Karpas-422 (cell line): ENCODE measurements around the gene CNR1. TPM values are rescaled to one million over a fixed set of nuclear protein-coding genes. Genes with fewer than 3 reads are reported as not detected.

Experiments used
- DNase-seq: peaks from one replicate; pipeline ENCODE4 v3.0.0-alpha.2; 2015
- H2AFZ ChIP-seq: fragments of 200-600 bp; sonication (generic); 2 replicates; pipeline ENCODE4 v1.6.1; 2014; ENCODE audit warnings: antibody characterized with exemption, low read length, mixed read lengths
- H3K27ac ChIP-seq: fragments of 200-600 bp; sonication (generic); 2 replicates; pipeline ENCODE4 v1.5.1; 2014; ENCODE audit warnings: mild to moderate bottlenecking, low read length, moderate library complexity
- H3K27me3 ChIP-seq: fragments of 200-600 bp; sonication (generic); 2 replicates; pipeline ENCODE4 v1.6.1; 2014; ENCODE audit warnings: low read length, mixed read lengths
- H3K36me3 ChIP-seq: fragments of 200-600 bp; sonication (generic); 2 replicates; pipeline ENCODE4 v1.6.1; 2014; ENCODE audit warnings: low read length, mixed read lengths; ENCODE audit not compliant: insufficient read depth
- H3K4me1 ChIP-seq: fragments of 200-600 bp; sonication (generic); 2 replicates; pipeline ENCODE4 v1.6.1; 2014; ENCODE audit warnings: mild to moderate bottlenecking, low read length, mixed read lengths
- H3K4me2 ChIP-seq: fragments of 200-600 bp; sonication (generic); 2 replicates; pipeline ENCODE4 v1.6.1; 2014; ENCODE audit warnings: low read length, low read depth, mild to moderate bottlenecking; ENCODE audit not compliant: poor library complexity, severe bottlenecking
- H3K4me3 ChIP-seq: fragments of 200-600 bp; sonication (generic); 2 replicates; pipeline ENCODE4 v1.5.1; 2014; ENCODE audit warnings: mild to moderate bottlenecking, antibody characterized with exemption, low read length, mixed read lengths
- H3K79me2 ChIP-seq: fragments of 200-600 bp; sonication (generic); 2 replicates; pipeline ENCODE4 v1.6.1; 2014; ENCODE audit warnings: mild to moderate bottlenecking, low read length, mixed read lengths
- H3K9ac ChIP-seq: fragments of 200-600 bp; sonication (generic); 2 replicates; pipeline ENCODE4 v1.6.0; 2014; ENCODE audit warnings: low read length
- H3K9me2 ChIP-seq: fragments of 200-600 bp; sonication (generic), shearing (Covaris generic); replicated peaks from 2 replicates; pipeline ENCODE4 v1.6.0; 2014; ENCODE audit warnings: mild to moderate bottlenecking, low read length, moderate library complexity; ENCODE audit not compliant: insufficient read depth
- H3K9me3 ChIP-seq: fragments of 300-700, 200-600 bp; sonication (generic); 2 replicates; pipeline ENCODE4 v1.6.1; 2014; ENCODE audit warnings: low read length, mixed read lengths
- H4K20me1 ChIP-seq: fragments of 200-600 bp; sonication (generic); 2 replicates; pipeline ENCODE4 v1.6.1; 2014; ENCODE audit warnings: mild to moderate bottlenecking, antibody characterized with exemption, low read length, low read depth; ENCODE audit not compliant: insufficient read depth
- total RNA-seq: library from RNA; depleted of rRNA; stranded (reverse); fragments of >200 nt; shearing (Covaris generic); gene quantifications from 2 replicates; pipeline ENCODE4 v1.2.3, GENCODE V29; 2014; ENCODE audit warnings: low replicate concordance

CNR1 gene
- total RNA-seq, 1 experiment from 2014 or later, result 1.3 TPM

- Histone ChIP-seq H4K20me1 (no peaks in the 10 kb centered on the region), H3K9ac (no peak overlapping the region), H3K4me1 (peaks cover 31% of the 10 kb centered on the region), H3K4me3 (no peak overlapping the region), H3K36me3 (no peaks in the 10 kb centered on the region), H2AFZ (no peak overlapping the region), H3K4me2 (no peak overlapping the region), H3K9me3 (no peaks in the 10 kb centered on the region), H3K9me2 (no peaks in the 10 kb centered on the region), H3K79me2 (no peaks in the 10 kb centered on the region), H3K27me3 (no peaks in the 10 kb centered on the region), H3K27ac (no peak overlapping the region)
- DNase-seq, result no peak
Measured at GRCh38 chr6:88137915-88138314, 28.2 kb downstream of the CNR1 start.

GRCh38 chr6:88135578-88136114 lies 30.5 kb downstream of the CNR1 start:
- no peak for DNase-seq
- H3K4me3 ChIP-seq, result no peak overlapping the region

GRCh38 chr6:88134575-88134974 lies 31.6 kb downstream of the CNR1 start:
- Histone ChIP-seq H3K9me2 (no peaks in the 10 kb centered on the region), H3K4me3 (no peak overlapping the region), H2AFZ (no peak overlapping the region), H3K27ac (no peak overlapping the region), H3K9me3 (no peaks in the 10 kb centered on the region), H3K9ac (no peak overlapping the region), H3K27me3 (no peaks in the 10 kb centered on the region), H4K20me1 (no peaks in the 10 kb centered on the region), H3K79me2 (no peaks in the 10 kb centered on the region), H3K36me3 (no peaks in the 10 kb centered on the region), H3K4me2 (no peak overlapping the region), H3K4me1 (peaks cover 11% of the 10 kb centered on the region)
- no peak for DNase-seq

More at GRCh38 chr6:88135578-88136114, 30.5 kb downstream of the CNR1 start:
- H3K4me2 ChIP-seq, result peak overlapping the region; percentile 14
- no peaks in the 10 kb centered on the region for H4K20me1 ChIP-seq
- H3K9me2 ChIP-seq, result no peaks in the 10 kb centered on the region
- H3K9me3 ChIP-seq, result no peaks in the 10 kb centered on the region
- no peaks in the 10 kb centered on the region for H3K27me3 ChIP-seq
- H3K79me2 ChIP-seq, result no peaks in the 10 kb centered on the region
- H3K36me3 ChIP-seq, result no peaks in the 10 kb centered on the region
- no peak overlapping the region for H3K27ac ChIP-seq
- H2AFZ ChIP-seq, result no peak overlapping the region
- peaks cover 11% of the 10 kb centered on the region for H3K4me1 ChIP-seq
- no peak overlapping the region for H3K9ac ChIP-seq

GRCh38 chr6:88133718-88134117 lies 32.4 kb downstream of the CNR1 start:
- H3K9me2 ChIP-seq, result no peaks in the 10 kb centered on the region
- H3K79me2 ChIP-seq, result no peaks in the 10 kb centered on the region
- no peak overlapping the region for H3K27ac ChIP-seq
- no peak overlapping the region for H3K4me3 ChIP-seq
- H3K4me1 ChIP-seq, result peaks cover 11% of the 10 kb centered on the region
- H3K27me3 ChIP-seq, result no peaks in the 10 kb centered on the region
- no peaks in the 10 kb centered on the region for H3K9me3 ChIP-seq
- H3K4me2 ChIP-seq, result no peak overlapping the region
- no peak overlapping the region for H2AFZ ChIP-seq
- DNase-seq, result no peak
- H4K20me1 ChIP-seq, result no peaks in the 10 kb centered on the region
- no peaks in the 10 kb centered on the region for H3K36me3 ChIP-seq
- no peak overlapping the region for H3K9ac ChIP-seq

GRCh38 chr6:88124925-88125557 lies 41.1 kb downstream of the CNR1 start:
- Histone ChIP-seq H3K9ac (no peak overlapping the region), H3K27ac (no peak overlapping the region), H3K4me3 (no peak overlapping the region), H3K9me3 (peaks cover 4% of the 10 kb centered on the region; the same call in 1 of the 2 replicates), H3K4me1 (no peaks in the 10 kb centered on the region), H3K36me3 (no peaks in the 10 kb centered on the region), H4K20me1 (no peaks in the 10 kb centered on the region), H3K9me2 (no peaks in the 10 kb centered on the region; the same call in 1 of the 2 replicates), H3K27me3 (no peaks in the 10 kb centered on the region), H2AFZ (no peak overlapping the region), H3K79me2 (no peaks in the 10 kb centered on the region), H3K4me2 (no peak overlapping the region)
- no peak for DNase-seq

GRCh38 chr6:88120635-88121034 lies 45.5 kb downstream of the CNR1 start:
- H3K4me3 ChIP-seq, result no peak overlapping the region
- H3K4me1 ChIP-seq, result no peaks in the 10 kb centered on the region
- no peak for DNase-seq
- H2AFZ ChIP-seq, result no peak overlapping the region
- no peaks in the 10 kb centered on the region for H4K20me1 ChIP-seq
- H3K27ac ChIP-seq, result no peak overlapping the region
- H3K9ac ChIP-seq, result no peak overlapping the region
- no peaks in the 10 kb centered on the region for H3K36me3 ChIP-seq
- H3K9me3 ChIP-seq, result peaks cover 4% of the 10 kb centered on the region; the same call in 1 of the 2 replicates
- no peak overlapping the region for H3K4me2 ChIP-seq
- 0 out of 2 replicates have a peak, but pooled peaks cover 2% of the 10 kb centered on the region for H3K27me3 ChIP-seq
- no peaks in the 10 kb centered on the region for H3K79me2 ChIP-seq
- H3K9me2 ChIP-seq, result no peaks in the 10 kb centered on the region

- Histone ChIP-seq H3K4me3 (no peak overlapping the region), H3K79me2 (no peaks in the 10 kb centered on the region), H3K4me1 (peaks cover 4% of the 10 kb centered on the region), H2AFZ (no peak overlapping the region), H3K4me2 (no peak overlapping the region), H3K9me2 (no peaks in the 10 kb centered on the region), H4K20me1 (no peaks in the 10 kb centered on the region), H3K36me3 (no peaks in the 10 kb centered on the region), H3K27ac (no peak overlapping the region), H3K27me3 (0 out of 2 replicates have a peak, but pooled peaks cover 2% of the 10 kb centered on the region), H3K9me3 (no peaks in the 10 kb centered on the region), H3K9ac (no peak overlapping the region)
- DNase-seq, result peak; percentile 67
Measured at GRCh38 chr6:88119769-88120168, 46.4 kb downstream of the CNR1 start.

GRCh38 chr6:88116276-88116675 lies 49.9 kb downstream of the CNR1 start:
- no peak overlapping the region for H2AFZ ChIP-seq
- no peaks in the 10 kb centered on the region for H3K36me3 ChIP-seq
- no peak overlapping the region for H3K9ac ChIP-seq
- H4K20me1 ChIP-seq, result no peaks in the 10 kb centered on the region
- DNase-seq, result no peak
- 0 out of 2 replicates have a peak, but pooled peaks cover 2% of the 10 kb centered on the region for H3K27me3 ChIP-seq
- no peak overlapping the region for H3K4me2 ChIP-seq
- H3K4me1 ChIP-seq, result peaks cover 4% of the 10 kb centered on the region
- H3K79me2 ChIP-seq, result no peaks in the 10 kb centered on the region
- no peak overlapping the region for H3K27ac ChIP-seq
- no peaks in the 10 kb centered on the region for H3K9me3 ChIP-seq
- H3K9me2 ChIP-seq, result no peaks in the 10 kb centered on the region
- H3K4me3 ChIP-seq, result no peak overlapping the region
